ENCODE data around the gene PLEKHF1.

PLEKHF1 gene

DNA sequence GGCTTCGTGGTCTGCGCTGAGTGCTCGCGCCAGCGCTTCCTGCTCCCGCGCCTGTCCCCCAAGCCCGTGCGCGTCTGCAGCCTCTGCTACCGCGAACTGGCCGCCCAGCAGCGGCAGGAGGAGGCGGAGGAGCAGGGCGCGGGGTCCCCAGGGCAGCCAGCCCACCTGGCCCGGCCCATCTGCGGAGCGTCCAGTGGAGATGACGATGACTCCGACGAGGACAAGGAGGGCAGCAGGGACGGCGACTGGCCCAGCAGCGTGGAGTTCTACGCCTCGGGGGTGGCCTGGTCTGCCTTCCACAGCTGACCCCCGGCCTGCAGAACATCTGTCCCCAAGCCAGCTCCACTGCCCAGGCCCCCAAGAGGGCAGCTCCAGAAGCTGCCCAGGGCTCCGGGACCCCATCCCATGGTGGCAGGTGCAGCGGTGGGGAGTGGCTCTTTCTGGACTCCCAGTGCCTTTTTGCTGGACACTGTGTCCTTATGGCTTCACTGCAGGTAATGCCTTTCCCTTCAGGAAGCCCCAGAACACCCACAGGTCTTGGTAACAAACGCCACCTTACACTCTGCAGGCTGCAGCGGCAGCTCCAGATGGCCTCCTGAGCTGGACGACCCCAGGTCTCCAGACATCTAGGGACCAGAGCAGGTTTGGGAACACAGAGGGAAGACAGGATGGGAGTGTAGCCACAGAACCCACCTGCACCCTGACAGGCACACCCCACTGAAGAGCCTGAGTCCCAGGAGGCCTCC lies 9.3 kb downstream of the PLEKHF1 start:
- no peak overlapping the region for H3K4me3 ChIP-seq (ENCODE audit: low read length)
- TF ChIP-seq, protein P1, sequence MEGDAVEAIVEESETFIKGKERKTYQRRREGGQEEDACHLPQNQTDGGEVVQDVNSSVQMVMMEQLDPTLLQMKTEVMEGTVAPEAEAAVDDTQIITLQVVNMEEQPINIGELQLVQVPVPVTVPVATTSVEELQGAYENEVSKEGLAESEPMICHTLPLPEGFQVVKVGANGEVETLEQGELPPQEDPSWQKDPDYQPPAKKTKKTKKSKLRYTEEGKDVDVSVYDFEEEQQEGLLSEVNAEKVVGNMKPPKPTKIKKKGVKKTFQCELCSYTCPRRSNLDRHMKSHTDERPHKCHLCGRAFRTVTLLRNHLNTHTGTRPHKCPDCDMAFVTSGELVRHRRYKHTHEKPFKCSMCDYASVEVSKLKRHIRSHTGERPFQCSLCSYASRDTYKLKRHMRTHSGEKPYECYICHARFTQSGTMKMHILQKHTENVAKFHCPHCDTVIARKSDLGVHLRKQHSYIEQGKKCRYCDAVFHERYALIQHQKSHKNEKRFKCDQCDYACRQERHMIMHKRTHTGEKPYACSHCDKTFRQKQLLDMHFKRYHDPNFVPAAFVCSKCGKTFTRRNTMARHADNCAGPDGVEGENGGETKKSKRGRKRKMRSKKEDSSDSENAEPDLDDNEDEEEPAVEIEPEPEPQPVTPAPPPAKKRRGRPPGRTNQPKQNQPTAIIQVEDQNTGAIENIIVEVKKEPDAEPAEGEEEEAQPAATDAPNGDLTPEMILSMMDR (IDR thresholded peaks at IDR 0.05; ENCODE audit: insufficient read depth, low read depth, low read length, missing control alignments) = no peak
- DNase-seq (ENCODE audit: low read depth) = no peak

DNA sequence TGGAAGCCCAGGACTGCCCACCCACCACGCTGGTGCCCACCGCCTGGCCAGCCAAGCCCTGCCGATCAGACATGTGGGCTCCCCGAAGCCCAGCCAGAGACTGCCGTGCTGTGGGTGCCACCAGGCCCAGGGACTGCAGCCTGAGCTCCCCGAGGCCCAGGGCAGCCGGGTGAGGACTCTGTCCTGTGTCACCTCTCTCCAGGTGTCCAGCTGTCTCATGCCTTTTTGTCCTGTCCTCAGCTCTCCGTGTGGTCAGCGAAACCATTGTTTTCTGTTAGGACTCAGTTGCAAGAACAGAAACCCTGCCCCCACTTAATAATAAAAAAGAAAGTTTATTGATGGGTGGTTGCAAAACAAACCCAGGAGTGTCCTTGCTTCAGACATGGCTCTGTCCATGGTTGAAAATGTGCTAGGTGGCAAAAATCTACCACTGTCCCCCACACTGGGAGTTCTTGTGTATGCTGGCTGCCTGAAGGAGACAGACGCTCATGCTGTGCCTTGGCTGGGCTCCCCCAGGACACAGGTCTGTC lies 9.9 kb downstream of the PLEKHF1 start:
- TF ChIP-seq, protein P1 (IDR thresholded peaks at IDR 0.05; ENCODE audit: insufficient read depth, low read depth, low read length, missing control alignments) = no peak
- H3K4me3 ChIP-seq (ENCODE audit: low read length) = no peak overlapping the region
- no peak for DNase-seq (ENCODE audit: low read depth)

DNA sequence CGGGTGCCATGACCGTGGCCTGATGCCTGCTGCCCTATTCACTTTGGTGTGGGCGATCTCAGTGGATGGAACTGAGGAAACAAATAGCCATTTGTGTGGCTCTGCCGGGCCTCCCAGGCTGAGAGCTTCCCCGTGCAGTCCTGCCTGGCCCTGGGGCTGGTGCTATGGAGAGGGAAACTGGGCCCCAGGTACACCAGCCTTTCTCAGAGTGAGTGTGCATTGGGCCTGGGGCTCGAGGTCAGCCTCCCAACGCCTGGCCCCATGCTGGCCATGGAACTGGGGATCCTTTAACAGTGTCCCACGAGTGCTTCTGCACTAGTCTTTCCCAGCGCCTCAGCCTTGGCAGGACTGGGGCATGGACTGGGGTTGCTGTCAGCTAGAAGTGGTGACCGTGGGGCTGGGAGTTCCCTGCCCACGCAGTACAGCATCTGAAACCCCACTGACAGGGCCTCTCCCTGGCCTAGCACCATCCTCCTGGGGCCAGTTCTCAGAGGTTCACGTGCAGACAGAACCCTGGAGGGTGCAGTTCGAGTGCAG lies 10.5 kb downstream of the PLEKHF1 start:
- no peak for DNase-seq (ENCODE audit: low read depth)
- H3K4me3 ChIP-seq (ENCODE audit: low read length) = no peak overlapping the region

DNA sequence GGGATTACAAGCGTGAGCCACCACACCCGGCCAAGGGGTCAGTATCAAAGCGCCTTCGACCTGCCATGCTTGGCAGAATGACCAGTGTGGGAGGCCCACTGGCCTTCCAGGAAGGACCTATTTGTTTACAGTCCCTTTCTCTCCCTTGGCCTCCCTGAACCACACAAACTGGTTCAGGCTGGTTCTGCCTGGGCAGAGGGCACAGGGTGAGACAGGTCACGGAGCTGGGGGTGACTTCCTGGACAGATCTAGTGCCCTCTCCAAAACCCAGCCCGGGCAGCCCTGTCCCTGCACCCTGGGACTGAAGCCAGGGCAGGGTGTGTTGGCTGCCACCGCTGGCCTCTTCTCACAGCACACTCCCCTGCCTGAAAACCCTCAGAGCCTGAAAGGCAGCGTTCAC lies 11.3 kb downstream of the PLEKHF1 start:
- no peak for DNase-seq (ENCODE audit: low read depth)
- H3K4me3 ChIP-seq (ENCODE audit: low read length) = no peak overlapping the region
- TF ChIP-seq, protein P1 (IDR thresholded peaks at IDR 0.05; ENCODE audit: insufficient read depth, low read depth, low read length, missing control alignments) = no peak

More for the DNA sequence above, 10.5 kb downstream of the PLEKHF1 start:
- TF ChIP-seq, protein P1 (IDR thresholded peaks at IDR 0.05; ENCODE audit: insufficient read depth, low read depth, low read length, missing control alignments) = no peak

DNA sequence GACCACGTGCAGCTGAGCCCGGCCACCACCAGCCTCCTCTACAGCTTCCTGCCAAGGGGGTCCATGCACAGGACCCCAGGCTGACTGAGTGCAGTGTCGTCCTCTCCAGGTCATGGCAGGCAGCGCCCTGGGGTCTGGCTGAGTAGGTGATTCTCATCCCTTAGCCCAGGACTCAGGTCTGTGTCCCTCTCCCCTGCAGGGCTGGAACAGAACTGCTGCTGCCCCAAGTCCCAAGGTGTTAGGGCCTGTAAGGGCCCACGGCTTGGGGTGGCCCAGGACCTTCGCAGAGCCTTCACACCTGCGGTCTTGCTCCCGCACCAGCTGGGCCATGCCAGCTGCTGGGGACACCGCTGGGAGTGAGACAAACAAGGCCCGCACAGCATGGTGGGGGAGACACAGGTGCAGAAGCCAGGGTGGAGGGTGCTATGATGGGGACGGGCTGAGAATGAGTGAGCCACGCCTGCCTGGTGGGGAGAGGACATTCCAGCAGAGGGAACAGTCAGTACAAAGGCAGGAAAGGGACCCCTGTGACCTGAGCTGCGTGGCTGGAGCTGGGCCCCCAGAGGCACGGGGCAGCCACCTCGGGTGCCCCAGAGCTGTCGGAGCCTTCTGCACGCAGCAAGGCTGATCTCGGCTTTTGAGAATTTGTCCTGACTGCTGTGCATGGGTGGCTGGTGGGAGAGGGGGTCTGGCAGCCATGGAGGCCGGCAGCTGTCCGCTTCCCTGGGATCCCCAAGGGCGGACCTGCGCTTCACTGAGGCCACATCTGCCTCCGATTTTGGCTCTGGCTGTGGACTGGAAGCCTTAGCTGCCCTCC lies 11.9 kb downstream of the PLEKHF1 start:
- H3K4me3 ChIP-seq (ENCODE audit: low read length) = no peak overlapping the region
- TF ChIP-seq, protein P1 (IDR thresholded peaks at IDR 0.05; ENCODE audit: insufficient read depth, low read depth, low read length, missing control alignments) = no peak
- DNase-seq (ENCODE audit: low read depth) = no peak

DNA sequence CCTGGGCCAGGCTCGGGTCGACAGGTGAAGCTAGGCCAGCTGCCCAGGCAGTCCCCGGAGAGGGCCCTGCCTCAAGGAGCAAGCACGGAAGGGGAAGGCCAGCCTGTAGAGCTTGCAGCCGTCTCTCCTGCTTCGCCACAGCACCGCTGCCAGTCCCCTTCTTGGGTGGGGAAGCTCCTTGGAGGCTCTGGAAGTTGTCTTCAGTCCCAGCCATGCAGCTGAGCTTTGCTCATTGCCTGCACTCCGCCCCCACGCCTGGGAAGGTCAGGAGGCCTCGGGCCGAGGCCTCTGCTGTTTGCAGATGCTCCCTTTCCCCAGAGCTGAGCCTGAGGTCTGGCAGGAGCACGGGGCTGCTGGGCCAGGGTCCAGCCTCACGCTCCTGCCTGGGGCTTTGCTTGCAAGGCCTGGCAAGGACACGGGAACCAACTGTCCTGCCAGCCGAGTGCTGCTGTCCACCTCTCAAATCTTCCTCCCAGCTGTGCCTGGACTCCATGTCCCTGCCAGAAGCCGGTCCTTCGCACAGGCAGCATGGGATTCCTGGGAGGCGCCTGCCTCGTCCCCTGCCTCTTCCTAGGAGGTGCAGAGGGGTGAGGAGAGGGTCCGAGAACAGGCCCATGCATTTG lies 13.3 kb downstream of the PLEKHF1 start:
- no peak for DNase-seq (ENCODE audit: low read depth)
- TF ChIP-seq, protein P1 (IDR thresholded peaks at IDR 0.05; ENCODE audit: insufficient read depth, low read depth, low read length, missing control alignments) = no peak
- no peak overlapping the region for H3K4me3 ChIP-seq (ENCODE audit: low read length)

Data from epithelial cell of esophagus (primary cell).